Measurements from ENCODE around the gene CAPZB. TPM values are rescaled to one million over a fixed set of nuclear protein-coding genes. Genes with fewer than 3 reads are reported as not detected.

Gene CAPZB
- total RNA-seq, 1 donor from 2014 or later = 222 TPM

DNA sequence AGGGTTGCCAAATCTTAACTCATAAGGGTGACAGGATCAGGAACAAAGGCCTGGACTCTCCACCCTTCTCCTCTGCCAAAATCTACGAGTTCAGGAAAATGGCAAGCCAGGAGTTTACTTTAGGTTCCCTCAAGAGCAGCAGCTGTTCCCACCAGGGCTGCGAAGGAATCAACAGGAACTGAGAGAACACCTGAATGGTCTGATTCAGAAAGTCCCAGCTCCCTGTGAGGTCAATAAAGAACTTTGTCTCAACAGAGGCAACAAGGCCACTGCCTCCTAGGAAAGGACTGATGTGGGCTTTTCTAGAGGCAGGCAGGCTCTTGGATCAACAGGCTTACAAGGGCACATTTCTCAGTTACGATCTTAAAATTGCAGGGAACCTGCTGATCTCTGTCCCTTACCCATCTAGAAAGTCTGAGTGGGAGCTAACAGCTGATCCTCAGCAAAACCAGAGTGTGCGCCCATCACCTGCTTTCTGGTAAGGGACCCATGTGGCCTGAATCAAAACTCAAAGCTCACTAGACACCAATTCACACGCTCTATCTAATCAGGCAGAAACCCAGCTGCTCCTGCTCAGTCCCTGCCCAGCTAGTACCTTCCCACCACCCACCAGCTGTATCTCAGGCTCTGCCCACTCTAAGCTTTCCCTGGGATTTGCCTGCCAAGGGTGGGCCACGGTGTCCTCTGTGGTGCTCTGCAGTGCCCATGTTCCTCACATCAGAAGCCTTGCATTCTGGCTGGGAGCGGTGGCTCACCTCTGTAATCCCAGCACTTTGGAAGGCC, 83.1 kb downstream of the CAPZB start:
- no peak for ATAC-seq (ENCODE audit: poor library complexity)
- intact Hi-C loops (cut with DNase I) = no loop called here
- no peak for DNase-seq

- intact Hi-C loops (cut with DNase I) = no loop called here
- ATAC-seq (ENCODE audit: poor library complexity) = no peak
- no peak for DNase-seq
These were observed 83.8 kb downstream of the CAPZB start for GRCh38 chr1:19401535-19401889.

- intact Hi-C loops (cut with DNase I) = no loop called here
- ATAC-seq (ENCODE audit: poor library complexity) = peak; percentile 38
These were observed 84.3 kb downstream of the CAPZB start for GRCh38 chr1:19400875-19401534.

DNA sequence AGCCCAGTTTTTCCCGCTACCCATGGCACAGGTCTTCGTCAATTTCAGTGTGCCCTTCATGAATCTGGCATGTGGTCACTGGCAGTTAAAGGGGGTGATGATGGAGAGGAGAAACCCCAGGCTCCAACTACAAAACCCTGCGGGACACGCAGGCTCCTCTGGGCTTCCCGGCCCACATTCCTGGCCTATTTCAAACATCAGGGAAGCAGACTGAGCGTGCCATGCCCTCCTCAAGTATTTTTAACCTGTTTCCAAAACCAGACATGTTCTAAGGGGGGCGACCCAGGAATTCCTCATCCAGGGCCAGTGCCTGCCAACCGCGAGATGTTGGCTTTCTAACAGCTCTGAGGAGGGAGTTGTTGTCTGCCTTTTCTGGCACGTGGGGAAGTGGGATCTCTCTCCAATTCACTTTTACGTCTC, 85.1 kb downstream of the CAPZB start:
- intact Hi-C loops (cut with DNase I) = no loop called here
- peak; percentile 60 for ATAC-seq (ENCODE audit: poor library complexity)
- DNase-seq = peak; percentile 51

More at GRCh38 chr1:19400875-19401534, 84.3 kb downstream of the CAPZB start:
- DNase-seq = no peak

DNA sequence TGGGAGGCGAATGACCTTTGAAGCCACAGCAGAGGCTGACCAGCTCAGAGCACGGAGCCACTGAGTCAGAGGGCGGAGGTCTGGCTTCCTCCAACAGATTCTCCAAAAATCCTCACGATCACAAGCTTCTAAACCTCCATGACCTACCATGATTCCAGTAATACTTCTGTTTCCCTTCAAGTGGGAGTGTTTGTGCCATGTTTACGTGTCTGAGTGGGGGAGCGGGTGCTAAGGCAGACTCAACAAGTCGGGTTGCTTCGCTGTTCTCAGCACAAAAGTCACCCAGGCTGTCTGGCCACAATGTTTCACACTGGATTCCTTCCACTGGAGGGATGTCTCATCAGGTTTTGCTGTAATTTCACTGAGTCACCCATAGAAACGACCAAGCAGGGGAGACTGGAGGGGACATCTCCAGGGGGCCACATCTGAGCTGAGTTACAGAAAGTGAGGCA, 87.0 kb downstream of the CAPZB start:
- no peak for ATAC-seq (ENCODE audit: poor library complexity)
- no peak for DNase-seq
- intact Hi-C loops (cut with DNase I) = loop anchor here (10.0 kb wide), 1 partner anchor 86 kb away; the partner anchor contains the start of gene CAPZB

- DNase-seq = no peak
- intact Hi-C loops (cut with DNase I) = loop anchor here (10.0 kb wide), 1 partner anchor 87 kb away; the partner anchor contains the start of gene CAPZB
- ATAC-seq (ENCODE audit: poor library complexity) = no peak
These were observed 88.0 kb downstream of the CAPZB start for GRCh38 chr1:19397217-19397945.

GRCh38 chr1:19396280-19396679, 89.1 kb downstream of the CAPZB start:
- intact Hi-C loops (cut with DNase I) = loop anchor here (10.0 kb wide), 1 partner anchor 89 kb away; the partner anchor contains the start of gene CAPZB
- no peak for DNase-seq
- ATAC-seq (ENCODE audit: poor library complexity) = no peak

- intact Hi-C loops (cut with DNase I) = loop anchor here (10.0 kb wide), 1 partner anchor 89 kb away; the partner anchor contains the start of gene CAPZB
- DNase-seq (no peak), ATAC-seq (ENCODE audit: poor library complexity) (no peak)
These were observed 89.6 kb downstream of the CAPZB start for GRCh38 chr1:19395678-19396192.

DNA sequence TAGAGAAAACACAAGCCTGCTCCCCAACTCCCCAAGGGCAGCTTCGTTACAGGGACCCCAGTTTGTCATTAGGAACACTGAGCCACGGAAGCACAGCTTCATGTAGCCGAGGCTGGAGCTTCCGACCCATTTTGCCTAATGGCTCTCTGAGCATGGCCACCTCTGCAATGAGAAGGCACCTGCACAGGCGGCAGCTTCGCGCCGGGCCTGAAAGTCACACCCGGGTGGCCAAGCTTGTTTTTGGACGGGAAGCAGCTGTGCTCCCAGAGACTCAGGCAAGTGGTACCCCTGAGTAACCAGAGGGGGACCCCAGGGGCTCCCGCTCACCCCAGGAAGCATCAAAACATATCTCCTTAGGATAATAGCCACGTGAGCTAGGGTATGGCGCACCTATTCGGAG, 92.3 kb downstream of the CAPZB start:
- no peak for DNase-seq
- intact Hi-C loops (cut with DNase I) = loop anchor here (10.0 kb wide), 1 partner anchor 92 kb away; the partner anchor contains the start of gene CAPZB
- no peak for ATAC-seq (ENCODE audit: poor library complexity)

DNA sequence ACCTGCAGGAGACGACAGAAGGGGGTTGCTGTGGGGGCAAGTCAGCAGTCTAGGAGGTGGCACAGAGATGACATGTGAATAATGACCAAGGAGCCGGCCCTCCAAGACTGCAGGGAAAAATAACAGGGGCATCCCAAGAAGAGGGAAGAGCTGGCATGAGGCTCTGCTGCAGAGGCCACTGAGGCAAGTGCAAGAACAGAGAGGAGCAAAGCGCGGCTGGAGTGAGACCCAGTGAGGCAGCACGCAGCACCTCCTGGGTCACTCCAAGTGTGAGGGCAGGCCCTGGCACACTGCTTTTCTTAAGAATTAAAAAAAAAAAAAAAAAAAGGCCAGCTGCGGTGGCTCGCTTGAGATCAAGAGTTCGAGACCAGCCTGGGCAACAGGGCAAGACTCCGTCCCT, 93.1 kb downstream of the CAPZB start:
- DNase-seq = no peak
- ATAC-seq (ENCODE audit: poor library complexity) = no peak
- intact Hi-C loops (cut with DNase I) = loop anchor here (10.0 kb wide), 1 partner anchor 93 kb away; the partner anchor contains the start of gene CAPZB

- peak; percentile 4 for ATAC-seq (ENCODE audit: poor library complexity)
- intact Hi-C loops (cut with DNase I) = loop anchor here (2.0 to 10.0 kb wide), 2 partner anchors 93 to 259 kb away; partner anchors contain the start of gene CAPZB
- no peak for DNase-seq
These were observed 93.8 kb downstream of the CAPZB start for GRCh38 chr1:19391596-19391981.

DNA sequence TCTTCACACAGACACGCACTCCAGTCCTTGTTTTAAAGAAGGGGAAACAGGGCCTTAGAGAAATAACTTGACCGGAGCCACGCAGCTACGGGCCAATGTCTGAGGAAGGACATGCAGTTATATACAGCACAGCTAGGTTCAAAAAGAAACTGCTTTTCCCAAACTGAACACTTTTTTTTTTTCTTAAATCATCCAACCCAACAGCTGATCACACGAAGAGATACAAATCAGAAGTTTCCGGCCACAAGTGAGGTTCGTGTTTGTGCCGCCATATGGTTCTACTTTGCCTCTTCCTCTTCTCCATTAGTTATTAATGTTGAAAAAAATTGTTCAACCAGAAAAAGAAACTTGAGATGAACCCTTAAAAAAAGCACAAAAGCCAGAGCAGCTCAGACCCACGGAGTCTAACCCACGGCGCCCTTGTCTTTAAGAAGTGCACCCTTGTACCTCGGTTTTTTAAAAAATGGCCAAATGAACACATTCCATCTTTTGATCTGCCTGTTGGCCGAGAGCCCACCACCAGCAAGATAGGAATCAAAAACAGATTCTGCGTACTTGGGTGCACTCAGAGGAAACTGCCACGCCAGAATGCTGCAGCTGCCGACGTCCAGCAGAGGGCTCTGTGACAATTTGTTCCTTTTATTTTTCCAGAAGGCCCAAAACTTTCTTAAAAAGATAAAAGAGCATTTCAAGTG, 94.3 kb downstream of the CAPZB start:
- intact Hi-C loops (cut with DNase I) = loop anchor here (2.0 to 10.0 kb wide), 2 partner anchors 94 to 260 kb away; partner anchors contain the start of gene CAPZB
- ATAC-seq (ENCODE audit: poor library complexity) (peak; percentile 60), DNase-seq (peak; percentile 64)

DNA sequence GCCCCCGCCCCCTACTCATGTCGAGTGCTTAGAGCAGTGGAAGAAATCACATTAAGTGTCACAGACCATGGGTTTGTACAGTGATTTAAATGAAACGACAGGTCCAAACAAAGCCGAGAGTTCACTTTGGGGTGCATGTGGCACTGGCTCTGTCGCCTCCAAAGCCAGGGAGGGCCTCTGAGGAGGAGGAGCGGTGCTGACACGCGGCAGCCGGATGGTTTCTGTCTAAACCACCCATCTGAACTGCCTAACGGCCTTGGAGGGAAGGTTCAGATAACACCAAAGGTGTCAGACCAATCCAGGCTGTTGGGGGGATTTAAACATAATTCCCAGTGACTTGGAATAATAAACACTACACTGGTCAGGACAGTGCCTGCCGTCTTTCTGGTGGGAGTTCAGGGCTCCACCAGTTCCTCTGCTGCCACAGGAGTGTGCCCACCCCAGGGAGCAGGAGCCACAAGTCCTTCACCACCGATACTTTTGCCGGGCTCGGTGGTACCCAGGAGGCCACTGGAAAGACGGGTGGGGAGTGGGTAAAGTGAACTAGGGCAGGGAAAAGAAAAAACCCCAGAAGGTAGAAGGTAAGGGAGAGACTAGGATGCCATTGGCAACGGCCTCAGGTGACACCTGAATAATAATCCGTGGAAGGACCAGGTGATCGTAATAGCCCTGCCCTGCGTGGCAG, 95.0 kb downstream of the CAPZB start:
- ATAC-seq (ENCODE audit: poor library complexity) (peak; percentile 21), DNase-seq (peak; percentile 31)
- intact Hi-C loops (cut with DNase I) = loop anchor here (2.0 to 10.0 kb wide), 2 partner anchors 94 to 260 kb away; partner anchors contain the start of gene CAPZB

DNA sequence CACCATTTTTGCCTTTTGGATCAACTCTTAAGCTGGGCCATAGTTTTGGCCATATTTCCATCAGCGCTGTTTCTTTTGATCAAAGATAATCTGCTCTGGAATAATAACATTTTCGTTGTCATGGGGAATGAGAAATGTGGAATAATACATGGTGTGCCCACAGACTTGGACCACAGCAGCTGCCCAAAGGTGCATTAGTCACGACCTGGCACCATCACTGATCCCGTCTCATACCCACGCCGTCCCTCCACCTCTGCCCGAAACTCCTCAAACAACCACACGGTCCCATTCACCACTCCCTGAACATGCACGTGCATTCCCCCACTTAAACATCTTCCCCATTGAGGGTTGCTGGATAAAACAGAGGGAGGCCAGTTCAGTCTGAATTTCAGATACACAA, 96.4 kb downstream of the CAPZB start:
- intact Hi-C loops (cut with DNase I) = loop anchor here (10.0 kb wide), 1 partner anchor 196 kb away; no protein-coding TSS in a partner anchor
- DNase-seq = peak; percentile 17
- ATAC-seq (ENCODE audit: poor library complexity) = no peak

GRCh38 chr1:19387045-19387467, 98.3 kb downstream of the CAPZB start:
- intact Hi-C loops (cut with DNase I) = loop anchor here (10.0 kb wide), 1 partner anchor 198 kb away; no protein-coding TSS in a partner anchor
- DNase-seq (peak; percentile 20), ATAC-seq (ENCODE audit: poor library complexity) (no peak)

DNA sequence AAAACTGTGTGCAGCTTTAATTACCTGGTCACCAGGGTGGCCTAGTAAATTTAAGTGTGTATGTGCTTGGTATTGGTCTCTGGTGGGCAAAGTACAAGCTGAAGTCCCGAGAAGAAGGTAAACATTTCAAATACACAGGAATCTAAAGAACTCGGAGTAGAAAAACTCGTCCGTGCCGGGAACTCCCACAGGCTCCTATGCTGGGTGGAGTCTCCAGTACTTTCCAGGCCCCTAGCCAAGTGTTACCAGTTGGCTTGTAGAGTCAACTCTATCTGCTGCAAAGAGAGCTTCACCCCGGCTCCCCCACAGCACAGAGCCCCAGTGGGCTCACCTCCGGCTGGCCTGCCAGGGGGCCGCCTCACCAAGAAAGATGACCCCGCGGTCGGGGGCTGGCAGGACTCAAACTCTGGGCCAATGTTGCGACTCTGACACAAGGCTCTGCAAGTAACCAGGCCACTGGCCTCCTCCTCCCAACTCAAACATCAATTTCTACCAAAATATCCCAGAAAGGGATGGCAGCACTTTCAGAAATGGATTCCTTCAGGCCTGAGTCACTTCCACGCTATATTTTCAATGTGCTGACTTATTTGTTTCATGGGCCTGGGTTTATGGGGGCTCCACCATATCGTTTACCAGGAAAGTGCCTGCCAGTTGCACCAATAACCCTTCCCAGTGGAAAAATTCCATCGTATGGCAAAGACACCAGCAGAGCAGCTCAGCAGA, 99.3 kb downstream of the CAPZB start:
- ATAC-seq (ENCODE audit: poor library complexity) (peak; percentile 82), DNase-seq (peak; percentile 72)
- intact Hi-C loops (cut with DNase I) = loop anchor here (10.0 kb wide), 1 partner anchor 199 kb away; no protein-coding TSS in a partner anchor
